Measurements from ENCODE around the gene OR52E4.

The OR52E4 gene

DNA sequence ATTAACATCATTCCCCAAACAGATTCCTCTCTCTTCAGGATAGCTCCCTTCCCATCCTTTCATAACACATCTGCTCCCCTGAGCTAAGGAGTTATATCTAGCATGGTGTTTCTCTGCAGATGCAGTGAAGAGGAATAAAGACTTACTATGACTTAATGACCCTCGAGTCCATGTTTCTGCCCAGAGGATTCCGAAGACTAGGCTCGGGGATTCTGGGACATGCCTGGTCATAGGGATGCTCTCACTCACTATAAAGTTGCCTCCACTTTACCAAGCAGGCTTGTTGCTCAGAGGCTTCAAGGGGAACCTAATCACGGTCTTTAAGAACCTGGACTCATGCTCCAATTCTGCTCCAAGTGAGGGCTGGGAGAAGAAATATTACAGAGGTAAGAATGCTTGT, at the start of gene OR52E4:
Gene OR52E4, plus strand, starts transcription at position 301 of the 400 bp plus-strand sequence. CDS start 3,664 bp downstream, outside the sequence.
- DNase-seq (ENCODE audit: low read depth in 2 of 2): no peak

DNA sequence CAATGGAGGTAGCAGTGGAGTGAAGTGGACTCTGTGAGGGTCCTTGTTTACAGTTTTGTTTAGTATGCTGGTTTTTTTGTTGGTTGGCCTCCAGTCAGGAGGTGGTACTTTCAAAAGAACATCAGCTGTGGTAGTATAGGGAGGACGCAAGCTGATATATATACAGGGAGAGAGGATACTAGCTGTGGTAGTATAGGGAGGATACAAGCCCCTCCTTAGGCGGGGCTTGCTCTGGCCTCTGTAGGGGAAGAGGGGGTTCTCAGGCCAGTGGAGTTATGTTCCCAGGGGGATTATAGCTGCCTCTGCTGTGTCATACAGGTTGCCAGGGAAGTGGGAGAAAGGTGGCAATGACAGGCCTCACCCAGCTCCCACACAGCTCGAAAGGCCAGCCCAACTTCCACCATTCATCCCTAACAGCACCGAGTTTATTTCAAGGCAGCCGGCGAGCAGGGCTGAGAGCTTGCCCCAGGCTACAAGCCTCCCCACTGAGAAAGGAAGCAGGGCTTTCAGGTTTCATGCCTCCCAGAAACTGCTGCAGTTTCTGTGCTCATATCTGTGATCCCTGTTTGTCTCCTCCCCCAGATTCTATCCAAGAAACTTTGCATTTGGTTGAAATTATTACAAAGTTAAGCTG, 49.1 kb upstream of the OR52E4 start:
- no peak for DNase-seq (ENCODE audit: low read depth in 2 of 2)

DNA sequence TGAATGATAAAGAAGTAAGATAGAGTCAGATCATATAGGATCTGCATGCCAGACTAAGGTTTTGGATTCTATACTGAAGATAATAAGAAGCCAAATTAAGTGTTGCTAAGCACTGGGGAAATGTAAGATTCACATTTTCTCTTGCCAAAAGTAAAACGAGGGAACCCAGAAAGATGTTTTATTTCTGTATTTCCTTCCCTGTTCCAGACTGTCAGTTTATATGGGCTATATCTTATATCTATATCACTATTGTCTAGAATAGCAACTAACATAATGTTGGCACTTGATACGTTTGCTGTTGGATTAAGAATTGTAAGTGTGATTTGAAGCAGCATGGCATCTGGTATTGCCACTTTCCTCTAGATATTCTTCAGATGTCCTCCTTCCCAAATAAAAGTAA, 47.0 kb upstream of the OR52E4 start:
- DNase-seq (ENCODE audit: low read depth in 2 of 2): no peak

DNA sequence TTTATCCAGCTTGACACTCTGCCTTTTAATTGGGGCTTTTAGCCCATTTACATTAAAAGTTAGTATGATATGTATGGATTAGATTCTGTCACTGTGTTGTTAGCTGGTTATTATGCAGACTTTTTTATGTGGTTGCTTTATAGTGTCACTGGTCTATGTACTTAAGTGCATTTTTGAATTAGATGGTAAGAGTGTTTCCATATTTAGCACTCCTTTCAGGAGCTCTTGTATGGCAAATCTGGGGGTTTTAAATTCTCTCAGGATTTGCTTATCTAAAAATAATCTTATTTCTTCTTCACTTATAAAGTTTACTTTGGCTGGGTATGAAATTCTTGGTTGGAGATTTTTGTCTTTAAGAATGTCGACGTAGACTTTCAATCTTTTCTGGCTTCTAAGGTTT, 42.7 kb upstream of the OR52E4 start:
- DNase-seq (ENCODE audit: low read depth in 2 of 2): no peak

DNA sequence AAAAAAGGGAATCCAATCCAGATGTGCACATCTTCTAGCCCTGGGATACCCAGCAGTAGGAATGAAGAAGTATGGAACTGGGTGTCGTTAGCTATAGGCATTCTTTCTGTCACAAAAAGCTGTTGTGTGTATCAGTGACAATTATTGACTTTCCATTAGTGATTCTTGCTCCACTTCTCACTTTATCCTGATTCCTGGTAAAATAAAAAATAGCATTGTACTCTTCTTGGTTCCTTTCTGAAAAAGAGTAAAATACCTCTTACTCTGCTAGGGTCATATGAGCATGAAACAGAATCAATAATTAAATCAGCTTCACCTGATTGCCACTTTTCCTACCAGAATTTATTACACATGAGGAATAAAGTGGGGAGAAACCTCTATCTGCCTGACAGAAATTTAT, 38.6 kb upstream of the OR52E4 start, which contains the start of gene OR52E6:
Gene OR52E6, minus strand, starts transcription at position 101 of the 400 bp plus-strand sequence. Its CDS starts 0 bp downstream, at position 101.
- no peak for DNase-seq (ENCODE audit: low read depth in 2 of 2)

DNA sequence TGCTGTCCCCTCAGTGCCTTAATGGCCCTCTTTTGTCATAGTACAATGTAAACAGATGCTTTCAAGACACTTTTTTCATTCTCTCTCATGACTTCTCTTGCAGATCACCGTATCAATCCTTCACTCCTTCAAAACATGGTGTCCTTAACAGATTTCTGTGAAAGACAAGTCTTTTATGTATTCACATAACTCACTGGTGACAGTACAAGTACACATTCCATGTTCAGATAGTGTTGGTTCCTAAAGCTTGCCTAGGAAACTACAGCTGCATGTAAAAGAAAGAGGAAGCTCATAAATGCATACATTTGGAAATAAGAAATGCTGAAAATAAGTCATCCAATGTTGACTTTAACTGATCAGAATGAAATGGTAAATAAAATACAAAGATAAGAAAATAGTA, 33.7 kb upstream of the OR52E4 start:
- no peak for DNase-seq (ENCODE audit: low read depth in 2 of 2)

DNA sequence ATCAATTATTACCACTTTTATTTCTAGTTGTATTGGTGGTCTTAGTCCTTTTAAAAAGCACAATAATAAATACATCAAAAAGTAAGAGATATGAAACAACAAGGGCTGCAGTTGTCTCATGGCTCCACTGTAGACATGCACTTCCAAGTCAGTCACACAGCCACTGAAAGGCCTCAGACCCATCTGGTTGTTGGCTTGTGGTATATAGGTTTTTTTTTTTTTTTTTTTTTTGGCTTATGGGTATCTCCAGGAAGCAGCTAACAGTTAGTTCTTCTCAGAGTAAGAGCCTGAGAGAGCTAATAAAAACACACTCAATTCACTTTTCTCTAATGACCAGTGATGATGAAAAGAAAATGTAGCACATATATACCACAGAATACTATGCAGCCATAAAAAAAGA, 32.7 kb upstream of the OR52E4 start:
- DNase-seq (ENCODE audit: low read depth in 2 of 2): no peak

DNA sequence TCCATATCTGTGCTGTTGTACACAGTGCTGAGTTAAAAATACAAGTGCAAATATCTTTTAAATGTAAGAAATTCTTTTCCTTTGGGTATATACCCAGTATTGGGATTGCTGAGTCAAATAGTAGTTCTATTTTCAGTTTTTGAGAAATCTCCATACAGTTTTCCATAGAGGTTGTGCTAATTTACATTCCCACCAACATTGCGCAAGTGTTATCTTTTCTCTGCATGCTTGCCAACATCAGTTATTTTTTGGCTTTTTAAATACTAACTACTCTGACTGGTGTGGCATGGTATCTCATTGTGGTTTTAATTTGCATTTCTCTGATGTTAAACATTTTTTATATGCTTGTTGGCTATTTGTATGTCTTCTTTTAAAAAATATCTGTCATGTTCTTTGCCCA, 29.4 kb upstream of the OR52E4 start:
- no peak for DNase-seq (ENCODE audit: low read depth in 2 of 2)

DNA sequence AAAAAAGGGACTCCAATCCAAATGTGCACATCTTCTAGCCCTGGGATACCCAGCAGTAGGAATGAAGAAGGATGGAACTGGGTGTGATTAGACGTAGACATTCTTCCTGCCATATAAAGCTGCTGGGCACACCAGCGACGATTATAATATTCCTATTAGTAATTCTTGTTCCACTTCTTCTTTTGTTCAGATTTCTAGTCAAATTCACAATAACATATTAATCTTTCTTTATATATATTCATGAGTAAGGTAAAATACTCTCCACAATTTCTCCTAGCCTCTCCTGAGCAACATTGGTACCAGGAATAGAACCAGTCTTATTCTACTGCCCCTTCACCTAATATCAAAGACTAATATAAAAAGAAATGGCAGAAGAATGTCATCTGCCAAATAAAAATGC, 22.8 kb upstream of the OR52E4 start, which contains the start of gene OR52E8:
Gene OR52E8, minus strand, starts transcription at position 101 of the 400 bp plus-strand sequence. Its CDS starts 0 bp downstream, at position 101.
- DNase-seq (ENCODE audit: low read depth in 2 of 2): no peak

DNA sequence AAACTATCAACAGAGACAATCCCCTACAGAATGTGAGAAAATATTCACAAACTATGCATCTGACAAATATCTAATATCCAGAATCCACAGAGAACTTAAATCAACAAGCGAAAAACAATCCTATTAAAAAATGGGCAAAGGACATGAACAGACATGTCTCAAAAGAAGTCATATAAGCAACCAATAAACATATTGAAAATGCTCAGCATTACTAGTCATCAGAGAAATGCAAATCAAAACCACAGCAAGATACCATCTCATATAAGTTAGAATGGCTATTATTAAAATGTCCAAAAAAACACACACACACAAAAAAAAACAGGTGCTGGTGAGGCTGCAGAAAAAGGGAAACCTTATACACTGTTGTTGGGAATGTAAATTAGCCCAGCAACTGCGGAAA, 14.6 kb upstream of the OR52E4 start:
- DNase-seq (ENCODE audit: low read depth in 2 of 2): no peak

DNA sequence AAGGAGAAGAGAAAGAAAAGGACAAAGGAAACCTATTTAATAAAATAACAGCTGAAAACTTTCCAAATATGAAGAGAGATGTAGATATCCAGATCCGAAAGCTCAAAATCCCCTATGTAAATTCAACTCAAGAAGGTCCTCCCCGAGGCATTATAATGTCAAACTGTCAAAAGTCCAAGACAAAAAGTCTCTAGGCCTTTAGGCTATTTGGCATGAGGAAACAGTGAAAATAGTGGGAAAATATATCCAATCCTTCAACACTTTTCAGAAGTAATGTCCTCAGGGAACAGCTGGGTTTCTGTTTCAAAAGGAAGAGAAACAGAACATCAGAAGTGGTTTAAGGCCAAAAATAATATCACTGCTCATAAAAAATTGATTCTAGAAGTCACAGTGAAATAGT, 1.9 kb upstream of the OR52E4 start:
- DNase-seq (ENCODE audit: low read depth in 2 of 2): no peak

DNA sequence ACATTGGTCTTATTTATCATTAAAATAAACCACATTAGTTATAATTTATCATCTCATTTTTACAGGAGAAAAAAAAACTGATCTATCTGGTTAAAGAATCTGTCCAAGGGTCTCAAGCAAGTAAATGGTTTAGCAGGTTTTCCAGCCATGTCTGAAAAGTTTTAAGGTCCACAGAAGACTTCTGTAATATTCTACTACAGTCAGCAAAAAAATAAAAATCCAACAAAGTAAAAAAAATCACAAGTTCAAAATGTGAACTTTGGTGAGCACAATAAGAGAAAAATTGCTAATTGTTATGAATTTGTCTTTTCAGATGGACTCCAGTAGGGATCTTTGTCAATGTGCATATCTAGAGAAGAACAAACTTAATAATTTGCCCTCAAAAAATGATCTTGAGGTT, 1.3 kb downstream of the OR52E4 start:
- DNase-seq (ENCODE audit: low read depth in 2 of 2): no peak

DNA sequence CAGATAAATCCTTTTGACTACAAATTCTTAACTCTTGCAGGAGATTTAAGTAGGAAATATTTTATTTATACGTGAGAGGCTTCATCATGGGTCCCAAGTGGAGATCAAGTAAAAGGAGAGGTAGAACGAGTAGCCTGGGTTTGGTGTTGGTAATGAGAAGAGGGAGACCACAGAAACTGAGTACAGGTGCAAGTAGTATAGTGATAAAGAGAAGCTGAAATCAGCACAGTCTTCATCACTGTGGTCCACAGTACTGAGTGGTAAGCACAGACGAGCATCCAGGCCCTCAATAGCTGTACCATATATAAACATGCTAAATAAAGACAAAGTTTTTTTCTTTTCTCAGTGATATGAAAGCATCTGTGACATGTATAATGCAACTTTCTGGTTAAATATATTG, 6.7 kb downstream of the OR52E4 start:
- DNase-seq (ENCODE audit: low read depth in 2 of 2): no peak

DNA sequence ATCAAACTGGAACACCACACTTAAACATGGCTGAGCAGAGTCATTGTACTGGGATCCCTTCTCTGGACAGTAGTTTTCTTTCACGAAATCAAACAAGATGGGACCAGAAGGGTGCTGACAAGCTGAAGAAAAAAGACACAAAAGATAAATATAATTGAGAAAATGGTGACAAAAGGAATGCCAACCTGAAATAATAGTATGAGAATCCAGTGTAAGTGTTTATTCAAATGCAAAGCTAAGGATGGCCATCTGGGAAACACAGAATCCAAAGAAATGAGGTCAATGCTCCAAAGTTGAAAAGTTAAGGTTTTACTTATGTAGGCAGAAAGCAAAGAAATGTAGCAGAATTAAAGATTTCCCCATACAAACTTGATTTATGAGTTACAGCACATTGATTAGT, 7.2 kb downstream of the OR52E4 start:
- DNase-seq (ENCODE audit: low read depth in 2 of 2): no peak

DNA sequence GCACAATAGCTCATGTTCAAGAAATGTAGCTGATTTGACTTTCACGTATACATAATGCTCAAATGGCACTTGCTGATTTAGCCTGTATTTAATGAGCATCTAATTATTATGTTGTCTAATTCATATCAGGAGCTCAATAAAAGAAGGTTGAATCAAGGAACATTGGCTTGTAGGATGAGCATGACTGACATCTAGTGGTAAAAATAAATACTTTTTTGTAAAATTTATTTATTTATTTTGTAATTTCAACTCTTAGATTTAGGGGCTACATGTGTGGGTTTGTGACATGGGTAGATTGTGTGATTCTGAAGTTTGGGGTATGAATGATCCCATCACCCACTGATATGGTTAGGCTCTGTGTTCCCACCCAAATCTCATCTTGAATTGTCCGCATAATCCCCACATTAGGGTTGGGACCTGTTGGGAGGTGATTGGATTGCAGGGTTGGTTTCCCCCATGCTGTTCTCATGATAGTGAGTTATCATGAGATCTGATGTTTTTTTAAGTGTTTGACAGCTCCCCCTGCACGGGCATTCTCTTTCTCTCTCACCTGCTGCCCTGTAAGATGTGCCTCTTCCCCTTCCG, 10.9 kb downstream of the OR52E4 start:
- no peak for DNase-seq (ENCODE audit: low read depth in 2 of 2)

DNA sequence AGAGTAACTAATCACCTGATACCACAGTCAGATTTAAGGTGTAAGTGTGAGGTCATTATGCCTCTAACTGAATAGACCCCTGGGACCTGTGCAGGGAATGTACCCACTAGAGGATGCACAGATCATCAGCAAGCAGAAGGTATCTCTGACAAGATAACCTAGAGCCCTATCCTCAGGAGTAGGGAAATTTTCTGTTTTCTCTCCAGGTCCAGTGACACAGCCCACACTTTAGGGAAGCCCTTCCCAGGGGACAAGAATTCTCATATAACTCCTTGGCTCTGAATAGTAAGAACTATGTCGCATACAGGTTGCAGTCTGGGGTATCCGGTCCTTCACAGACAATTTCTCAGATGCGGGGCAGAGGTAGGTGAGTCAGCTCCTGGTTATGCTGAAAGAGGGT, 12.5 kb downstream of the OR52E4 start, which contains the start of gene OR52E5:
Gene OR52E5, plus strand, starts transcription at position 301 of the 400 bp plus-strand sequence. CDS start 7,569 bp downstream, outside the sequence.
- no peak for DNase-seq (ENCODE audit: low read depth in 2 of 2)

DNA sequence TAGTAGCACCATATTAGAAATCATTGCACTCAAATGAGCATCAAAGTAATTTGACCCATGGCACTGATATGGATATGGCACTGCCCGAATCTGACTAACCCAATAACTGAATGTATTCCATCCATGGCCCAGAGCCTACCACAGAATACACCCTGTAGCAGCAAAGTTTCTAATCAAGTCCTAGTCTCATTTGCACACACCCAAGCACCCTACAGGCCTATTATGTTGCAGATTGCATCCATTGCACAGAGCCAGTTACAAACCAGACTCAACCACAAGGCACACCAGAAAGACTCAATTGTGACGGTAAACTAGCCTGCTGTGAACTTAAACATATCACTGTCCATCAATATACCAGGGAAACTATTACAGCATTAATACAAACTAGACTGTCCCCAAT, 19.1 kb downstream of the OR52E4 start:
- DNase-seq (ENCODE audit: low read depth in 2 of 2): no peak

DNA sequence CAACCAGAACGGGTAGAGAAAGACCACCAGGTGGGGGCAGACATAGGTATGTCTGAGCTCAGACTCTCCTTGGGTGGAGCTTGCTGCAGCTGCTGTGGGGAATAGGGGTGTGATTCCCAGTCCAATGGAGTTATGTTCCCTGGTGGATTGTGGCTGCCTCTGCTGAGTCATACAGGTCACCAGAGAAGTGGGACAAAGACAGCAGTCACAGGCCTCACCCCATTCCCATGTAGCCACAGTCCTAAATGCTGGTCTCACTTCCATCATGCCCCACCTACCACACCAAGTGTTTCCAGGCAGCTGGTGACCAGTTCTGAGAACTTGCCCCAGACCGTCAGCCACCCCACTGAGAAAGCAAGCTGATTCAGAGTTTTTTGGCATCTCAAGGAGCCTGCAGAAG, 30.1 kb downstream of the OR52E4 start:
- DNase-seq (ENCODE audit: low read depth in 2 of 2): no peak

DNA sequence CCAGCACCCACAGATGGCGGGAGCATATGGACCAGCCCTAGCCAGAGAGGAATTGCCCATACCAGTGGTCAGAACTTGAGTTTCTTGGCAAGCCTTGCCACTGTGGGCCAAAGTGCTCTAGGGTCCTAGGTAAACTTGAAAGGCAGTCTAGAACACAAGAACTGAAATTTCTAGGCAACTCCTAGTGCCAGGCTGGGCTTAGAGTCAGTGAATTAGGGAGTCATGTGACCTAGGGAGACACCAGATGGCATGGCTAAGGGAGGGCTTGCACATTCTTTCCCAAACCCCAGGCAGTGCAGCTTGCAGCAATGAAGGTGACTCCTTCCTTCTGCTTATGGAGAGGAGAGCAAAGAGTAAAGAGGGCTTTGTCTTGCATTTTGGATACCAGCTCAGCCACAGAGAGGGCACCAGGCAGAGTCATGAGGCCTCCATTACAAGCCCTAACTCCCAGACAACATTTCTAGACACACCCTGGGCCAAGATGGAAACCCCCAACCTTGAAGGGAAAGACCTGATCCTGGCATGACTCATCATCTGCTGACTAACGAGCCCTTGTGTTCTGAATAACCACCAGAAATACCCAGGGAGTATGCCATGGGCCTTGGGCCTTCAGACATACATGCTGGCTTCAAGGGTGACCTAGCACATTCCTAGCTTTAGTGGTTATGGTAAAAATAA, 42.5 kb downstream of the OR52E4 start:
- DNase-seq (ENCODE audit: low read depth in 2 of 2): no peak

DNA sequence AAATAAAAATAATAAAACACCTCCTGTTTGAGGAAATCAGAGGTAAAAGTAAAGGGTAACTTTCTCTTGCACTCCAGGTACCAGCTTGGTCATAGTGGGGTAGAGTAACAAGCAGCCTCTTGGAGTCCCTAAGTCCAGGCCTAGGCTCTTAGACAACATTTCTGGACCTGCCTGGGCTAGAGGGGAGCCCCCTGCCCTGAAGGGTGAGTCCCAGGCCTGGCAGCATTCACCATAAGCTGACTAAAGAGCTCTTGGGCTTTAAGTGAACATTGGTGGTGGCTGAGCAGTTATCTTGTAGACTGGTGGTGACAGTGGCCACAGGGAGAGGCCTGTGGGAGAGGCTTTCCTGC, 43.0 kb downstream of the OR52E4 start:
- DNase-seq (ENCODE audit: low read depth in 2 of 2): no peak

DNA sequence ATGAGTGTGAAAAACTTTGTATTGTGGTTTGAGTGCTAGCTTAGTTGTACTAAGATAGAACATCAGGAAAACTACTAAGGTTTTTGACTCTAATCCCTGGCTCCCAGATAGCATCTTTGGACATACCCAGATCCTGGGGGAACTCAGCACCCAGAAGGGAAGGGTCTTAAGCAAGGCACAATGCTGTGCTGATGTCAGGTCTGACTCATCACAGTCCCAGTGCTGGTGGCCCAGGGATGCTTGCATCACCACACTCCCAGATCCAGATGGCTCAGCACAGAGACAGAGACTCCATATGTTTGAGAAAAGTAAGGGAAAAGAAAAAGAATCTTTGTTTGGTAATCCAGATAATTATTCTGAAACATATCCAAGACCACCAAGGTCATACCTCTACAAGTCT, 43.4 kb downstream of the OR52E4 start:
- DNase-seq (ENCODE audit: low read depth in 2 of 2): no peak

DNA sequence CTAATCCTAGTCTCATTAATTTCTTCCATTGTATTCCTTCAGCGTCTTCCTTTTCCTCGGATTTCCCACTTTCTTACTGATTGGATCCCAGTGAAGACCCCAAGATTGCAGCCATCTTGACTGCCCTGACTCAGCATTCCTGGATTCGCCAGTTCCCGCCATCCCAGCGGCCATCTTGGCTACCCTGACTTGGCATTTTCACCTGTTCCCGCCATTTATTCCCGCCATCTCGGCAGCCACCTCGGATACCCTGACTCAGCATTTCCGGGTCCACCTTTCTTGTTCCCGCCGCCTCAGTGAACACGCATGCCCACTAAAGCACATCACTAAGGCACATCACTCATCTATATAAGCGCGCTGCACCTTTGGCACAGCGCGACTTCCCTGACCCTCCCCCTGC, 47.8 kb downstream of the OR52E4 start:
- DNase-seq (ENCODE audit: low read depth in 2 of 2): no peak

DNA sequence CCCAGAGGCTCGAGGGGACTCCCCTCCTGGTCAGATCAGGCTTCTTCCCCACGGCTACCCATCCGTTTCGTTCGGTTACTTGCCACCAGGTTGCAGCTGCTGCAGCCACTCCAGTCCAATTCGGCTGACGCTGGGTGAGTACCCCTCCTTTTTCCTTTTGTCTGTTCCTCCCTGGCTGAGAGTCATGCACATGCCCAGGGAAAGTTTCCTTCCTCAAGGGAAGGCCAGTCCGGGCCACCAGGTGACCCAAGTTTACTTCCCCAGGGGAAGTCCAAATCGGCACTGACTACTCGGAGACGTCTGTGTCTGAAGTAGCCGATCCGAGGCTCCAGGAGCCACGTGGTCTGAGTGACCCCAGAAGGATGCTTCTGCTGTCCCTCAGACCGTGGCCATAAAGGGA, 48.4 kb downstream of the OR52E4 start:
- no peak for DNase-seq (ENCODE audit: low read depth in 2 of 2)
